Coronary artery (tissue), 2 donors: ENCODE results near the gene DNTT.

Source experiments
- DNase-seq: peaks from one replicate; pipeline ENCODE4 v3.0.0-alpha.2; 2017; ENCODE audit warnings: low spot score
- H3K27ac ChIP-seq, 2 donors: fragments of 200-600 bp; sonication (generic); one replicate each; pipeline ENCODE4 v1.5.1; 2016 to 2019
- H3K4me3 ChIP-seq: fragments of 200-600 bp; sonication (generic); 2 replicates; pipeline ENCODE4 v1.5.1; 2016; ENCODE audit warnings: mild to moderate bottlenecking, moderate library complexity
- CTCF ChIP-seq: fragments of 200-600 bp; sonication (generic); IDR thresholded peaks from one replicate; pipeline ENCODE4 v1.5.1; 2019; ENCODE audit warnings: antibody characterized with exemption

Gene DNTT

GRCh38 chr10:96384506-96384905, 80.3 kb downstream of the DNTT start:
- Histone ChIP-seq H3K4me3 (no peak overlapping the region), H3K27ac (no peak overlapping the region)
- TF ChIP-seq CTCF, result no peak
- DNase-seq, result no peak

DNA sequence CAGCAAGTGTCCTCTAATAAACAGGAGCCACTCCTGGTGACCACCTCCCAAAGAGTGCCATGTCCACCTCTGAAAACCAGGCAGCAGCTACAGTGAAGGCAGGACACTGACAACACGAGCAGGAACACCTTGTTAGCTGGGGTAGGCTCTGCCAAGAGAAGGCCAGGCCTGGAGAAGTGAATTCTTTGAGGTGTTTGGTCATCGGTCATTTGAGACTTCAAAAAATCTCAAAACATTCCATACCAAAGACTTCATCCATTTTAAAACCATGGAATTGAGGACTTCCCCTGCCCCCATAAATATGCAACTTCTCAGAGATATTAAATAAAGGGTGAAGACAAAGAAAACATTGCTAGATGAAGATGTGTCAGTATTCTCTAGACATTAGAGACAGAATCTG, 82.9 kb downstream of the DNTT start:
- TF ChIP-seq CTCF, result no peak
- DNase-seq, result no peak
- Histone ChIP-seq H3K27ac (no peak overlapping the region), H3K4me3 (no peak overlapping the region)

GRCh38 chr10:96387601-96388000, 83.4 kb downstream of the DNTT start:
- TF ChIP-seq CTCF, result no peak
- no peak overlapping the region for H3K27ac ChIP-seq
- no peak for DNase-seq
- no peak overlapping the region for H3K4me3 ChIP-seq
